Left ventricle myocardium inferior (tissue), 1 donor: Measurements from ENCODE around the gene TTI1. TPM values are rescaled to one million over a fixed set of nuclear protein-coding genes. Genes with fewer than 3 reads are reported as not detected.

ENCODE experiments used
- DNase-seq: peaks from one replicate; pipeline ENCODE4 v3.0.0-alpha.2; 2020
- H3K27ac ChIP-seq: fragments of 200-600 bp; replicated peaks from 2 replicates; pipeline ENCODE4 v1.8.0; 2021
- H3K27me3 ChIP-seq: fragments of 200-600 bp; 2 replicates; pipeline ENCODE4 v1.8.0; 2021; ENCODE audit warnings: low read depth
- H3K36me3 ChIP-seq: fragments of 200-600 bp; 2 replicates; pipeline ENCODE4 v1.8.0; 2021
- H3K4me1 ChIP-seq: fragments of 200-600 bp; 2 replicates; pipeline ENCODE4 v1.8.0; 2021
- H3K4me3 ChIP-seq: fragments of 200-600 bp; 2 replicates; pipeline ENCODE4 v1.8.0; 2021; ENCODE audit warnings: mild to moderate bottlenecking, moderate library complexity
- H3K9me3 ChIP-seq: fragments of 200-600 bp; replicated peaks from 2 replicates; pipeline ENCODE4 v1.8.0; 2021
- CTCF ChIP-seq: fragments of 200-600 bp; IDR thresholded peaks from 2 replicates; pipeline ENCODE4 v1.8.0; 2021; ENCODE audit warnings: antibody characterized with exemption, mild to moderate bottlenecking, borderline replicate concordance
- intact Hi-C: fragments of 100-400 bp; cut with micrococcal nuclease; formaldehyde crosslinking; loops from one replicate; pipeline ENCODE4 v1.11.0; 2022
- total RNA-seq: library from RNA; stranded (reverse); fragmentation: NEBNext Ultra II Directional; extraction: Animal tissue kit (Norgen Biotek cat#: 25700); gene quantifications from one replicate; pipeline ENCODE4 v1.2.1, GENCODE V29; 2021
- donor health status: DM: no; HTN: yes; CAD: no; lungs with severe emphysema.

TTI1 gene
- total RNA-seq, 1 donor from 2014 or later, result 12.1 TPM

DNA sequence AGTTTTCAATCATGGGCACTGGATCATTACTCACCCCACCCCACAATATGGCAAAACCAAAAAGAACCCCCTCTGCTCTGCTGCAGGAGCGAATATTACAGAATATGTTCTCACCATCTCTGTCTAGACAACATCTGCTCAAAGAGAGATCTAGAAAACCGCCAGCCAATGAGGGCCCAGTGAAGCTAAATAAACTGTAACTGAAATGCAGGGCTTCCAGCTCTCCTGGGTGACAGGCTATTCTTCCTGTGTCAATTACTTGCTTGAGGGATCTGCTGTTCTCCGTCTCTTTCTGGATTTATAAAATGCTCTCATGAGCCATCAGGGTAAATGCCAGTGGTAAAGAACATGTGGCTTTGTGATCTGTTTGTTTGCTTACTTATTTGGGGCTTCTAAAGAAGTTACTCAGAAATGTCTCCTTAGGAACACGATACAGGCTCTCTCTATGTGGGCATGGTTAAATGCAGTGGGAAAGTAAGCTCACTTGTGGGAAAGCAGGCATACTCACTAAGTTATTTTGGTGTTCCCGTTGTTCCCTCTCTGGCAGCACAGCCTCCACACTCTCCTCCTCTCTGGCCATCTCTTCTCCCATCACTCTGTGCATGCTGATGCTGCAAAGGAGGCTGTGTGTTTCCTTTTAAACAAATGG lies 44.8 kb downstream of the TTI1 start:
- no peak overlapping the region for H3K4me3 ChIP-seq
- intact Hi-C loops, result no loop called here
- H3K4me1 ChIP-seq, result peaks cover 100% of the 10 kb centered on the region
- no peaks in the 10 kb centered on the region for H3K27me3 ChIP-seq
- no peak for DNase-seq
- peak overlapping the region; percentile 91 for H3K27ac ChIP-seq
- no peak for TF ChIP-seq CTCF
- H3K9me3 ChIP-seq, result no peaks in the 10 kb centered on the region
- peaks cover 8% of the 10 kb centered on the region for H3K36me3 ChIP-seq

GRCh38 chr20:37987602-37988290 lies 45.5 kb downstream of the TTI1 start:
- no peak overlapping the region for H3K4me3 ChIP-seq
- no peaks in the 10 kb centered on the region for H3K27me3 ChIP-seq
- no peak for TF ChIP-seq CTCF
- intact Hi-C loops, result no loop called here
- peaks cover 13% of the 10 kb centered on the region for H3K36me3 ChIP-seq
- peaks cover 95% of the 10 kb centered on the region for H3K4me1 ChIP-seq
- H3K27ac ChIP-seq, result peak overlapping the region; percentile 91
- no peaks in the 10 kb centered on the region for H3K9me3 ChIP-seq
- no peak for DNase-seq

DNA sequence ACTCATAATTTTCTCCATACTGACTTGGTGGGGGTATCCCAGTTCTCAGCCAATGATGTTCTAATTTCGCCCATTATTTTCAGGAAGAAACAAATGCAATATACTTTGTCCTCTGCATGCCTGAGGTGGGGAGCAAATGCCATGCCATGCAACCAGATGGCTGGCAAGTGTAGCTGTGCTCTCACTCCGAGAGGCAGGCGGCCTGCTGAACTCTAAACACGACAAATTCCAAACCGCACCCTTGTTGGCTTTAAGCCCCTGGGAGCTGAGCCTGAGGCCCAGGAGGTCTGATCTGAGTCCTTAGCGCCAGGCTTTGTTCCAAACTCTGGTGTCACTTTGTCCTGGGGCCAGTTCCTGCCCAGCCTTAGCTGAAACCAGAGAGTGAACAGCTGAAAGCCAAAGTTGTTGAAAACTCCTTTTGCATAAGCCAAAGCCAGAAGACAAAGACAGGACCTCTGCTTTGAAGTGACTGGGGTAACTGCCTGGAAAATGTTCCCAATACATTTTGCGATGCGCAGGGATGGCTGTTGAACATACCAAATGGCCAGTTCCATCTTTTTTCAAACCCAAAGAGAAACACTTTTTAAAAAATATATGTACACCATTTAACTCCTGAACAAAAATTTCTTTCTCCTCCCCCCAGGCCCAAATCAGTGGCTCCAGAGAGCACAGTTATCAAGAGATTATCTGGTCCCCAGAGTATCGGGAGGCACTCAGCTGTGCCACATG lies 46.2 kb downstream of the TTI1 start:
- no peak overlapping the region for H3K4me3 ChIP-seq
- no peaks in the 10 kb centered on the region for H3K9me3 ChIP-seq
- TF ChIP-seq CTCF, result no peak
- peaks cover 88% of the 10 kb centered on the region for H3K4me1 ChIP-seq
- DNase-seq, result peak; percentile 81
- no peaks in the 10 kb centered on the region for H3K27me3 ChIP-seq
- peak overlapping the region; percentile 91 for H3K27ac ChIP-seq
- intact Hi-C loops, result no loop called here
- H3K36me3 ChIP-seq, result peaks cover 18% of the 10 kb centered on the region

GRCh38 chr20:37986044-37986858 lies 47.0 kb downstream of the TTI1 start:
- DNase-seq, result no peak
- Histone ChIP-seq H3K4me1 (peaks cover 80% of the 10 kb centered on the region), H3K4me3 (no peak overlapping the region), H3K9me3 (no peaks in the 10 kb centered on the region), H3K36me3 (peaks cover 26% of the 10 kb centered on the region), H3K27ac (peak overlapping the region; percentile 91), H3K27me3 (no peaks in the 10 kb centered on the region)
- intact Hi-C loops, result no loop called here
- no peak for TF ChIP-seq CTCF
